ENCODE results near the gene KRTAP3-3. TPM values are rescaled to one million over a fixed set of nuclear protein-coding genes. Genes with fewer than 3 reads are reported as not detected.
A peak's percentile ranks its signal among the peaks of the same experiment; 100 is the strongest.
"Not testable (repeated sequence)": the region's sequence is repeated elsewhere in the genome, so short reads cannot be mapped to it uniquely, and the experiment has no call there.

KRTAP3-3 gene
- total and polyA plus RNA-seq, 2 of the 4 experiments (the other 2 are of a cell fraction) = not detected

DNA sequence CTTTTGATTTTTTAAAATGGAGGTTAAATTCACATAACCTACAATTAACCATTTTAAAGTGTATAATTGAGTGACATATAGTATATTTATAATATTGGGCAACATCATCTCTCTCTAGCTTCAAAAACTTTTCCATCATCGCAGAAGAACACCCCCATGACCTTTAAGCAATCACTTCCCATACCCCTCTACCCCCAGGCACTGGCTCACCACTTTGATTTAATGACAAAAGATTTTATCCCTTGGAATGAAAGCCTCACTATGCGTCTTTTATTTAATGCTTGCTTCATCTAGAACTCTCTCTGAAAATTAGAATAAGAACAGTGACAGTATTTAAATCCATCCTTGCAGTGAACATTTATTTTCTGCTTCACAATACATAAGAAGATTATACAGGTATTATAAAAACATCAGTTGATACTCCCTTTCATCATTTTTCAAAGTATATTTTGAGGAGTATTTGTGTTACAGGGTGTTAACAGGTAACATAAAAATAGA is 43.9 kb upstream of the KRTAP3-3 start:
- dilution Hi-C loops (cut with HindIII; ENCODE audit: low sequenced_read_pairs, unreplicated experiment) = no loop called here
- H2AK9ac ChIP-seq (replicated peaks; ENCODE audit: low read depth, low read length, poor library complexity) = no peak overlapping the region
- H3K9me3 ChIP-seq (ENCODE audit: control insufficient read depth, insufficient read depth, low read length) = no peaks in the 10 kb centered on the region
- no peaks in the 10 kb centered on the region for H3K36me3 ChIP-seq (ENCODE audit: control insufficient read depth, insufficient read depth, low read length)
- H3K18ac ChIP-seq (ENCODE audit: low read depth, low read length) = no peak overlapping the region
- WGBS, 2 experiments (ENCODE audit: extremely low coverage in 2 of 2, insufficient read length in 1 of 2) = no CpG with 5 or more reads among the region's 2 CpGs
- no peaks in the 10 kb centered on the region for H3K79me1 ChIP-seq (ENCODE audit: low read depth in 1 of 2, low read length in 2 of 2)
- H3K27me3 ChIP-seq (ENCODE audit: control insufficient read depth, insufficient read depth, low read length) = no peaks in the 10 kb centered on the region
- H2BK15ac ChIP-seq (ENCODE audit: low read depth, low read length) = no peak overlapping the region
- H3K4me3 ChIP-seq (ENCODE audit: insufficient read depth, low read depth, low read length) = no peak overlapping the region
- ChIA-PET CTCF (no interaction called here), POLR2A (ENCODE audit: unreplicated experiment) (no interaction called here)
- no peak overlapping the region for H3K56ac ChIP-seq (ENCODE audit: extremely low read depth, insufficient read depth, low read length)
- peaks cover 2% of the 10 kb centered on the region; the same call in 1 of the 2 replicates for H3K4me1 ChIP-seq (ENCODE audit: control insufficient read depth, insufficient read depth, low read length)
- DNase-seq (no peak), ATAC-seq (ENCODE audit: low read depth) (no peak)
- no TSS peak for BruUV-seq (replicated peaks)
- H3K14ac ChIP-seq (replicated peaks; ENCODE audit: low read depth, low read length) = no peak overlapping the region
- H2BK20ac ChIP-seq (ENCODE audit: low read depth, low read length) = no peak overlapping the region
- H3K23ac ChIP-seq (ENCODE audit: low read depth, low read length) = no peak overlapping the region
- intact Hi-C loops (cut with micrococcal nuclease) = no loop called here
- H3K4ac ChIP-seq (ENCODE audit: low read depth, low read length) = no peak overlapping the region
- H2BK120ac ChIP-seq (ENCODE audit: low read depth, low read length) = no peak overlapping the region
- TF ChIP-seq RAD21 (IDR thresholded peaks at IDR 0.05; ENCODE audit: low read length) = no peak
- no peak for TF ChIP-seq CHD1 (IDR thresholded peaks at IDR 0.05; ENCODE audit: low read depth, low read length)
- no peak for TF ChIP-seq RFX5 (IDR thresholded peaks at IDR 0.05; ENCODE audit: low read depth, low read length)
- in situ Hi-C loops (cut with MboI; ENCODE audit: low sequenced_read_pairs) = no loop called here
- H4K91ac ChIP-seq (ENCODE audit: insufficient read depth, low read depth, low read length) = no peak overlapping the region
- H2AFZ ChIP-seq (replicated peaks; ENCODE audit: low read length, poor library complexity) = no peak overlapping the region
- no peak overlapping the region for H4K5ac ChIP-seq (ENCODE audit: low read depth, low read length)
- H2AK5ac ChIP-seq (ENCODE audit: low read depth, low read length) = no peak overlapping the region
- no peak overlapping the region for H3K9ac ChIP-seq (ENCODE audit: low read depth, low read length)
- H3K4me2 ChIP-seq (ENCODE audit: low read depth, low read length) = no peak overlapping the region
- H4K20me1 ChIP-seq (ENCODE audit: insufficient read depth, low read length) = no peaks in the 10 kb centered on the region
- no peak overlapping the region for H2BK5ac ChIP-seq (ENCODE audit: low read depth, low read length, poor library complexity, severe bottlenecking)
- no peak overlapping the region for H4K8ac ChIP-seq (ENCODE audit: low read depth in 2 of 2, low read length in 2 of 2)
- no peak overlapping the region for H3K27ac ChIP-seq (ENCODE audit: insufficient read depth, low read length)
- H3K9me1 ChIP-seq (ENCODE audit: insufficient read depth, low read length) = 0 out of 2 replicates have a peak, but pooled peaks cover 2% of the 10 kb centered on the region

DNA sequence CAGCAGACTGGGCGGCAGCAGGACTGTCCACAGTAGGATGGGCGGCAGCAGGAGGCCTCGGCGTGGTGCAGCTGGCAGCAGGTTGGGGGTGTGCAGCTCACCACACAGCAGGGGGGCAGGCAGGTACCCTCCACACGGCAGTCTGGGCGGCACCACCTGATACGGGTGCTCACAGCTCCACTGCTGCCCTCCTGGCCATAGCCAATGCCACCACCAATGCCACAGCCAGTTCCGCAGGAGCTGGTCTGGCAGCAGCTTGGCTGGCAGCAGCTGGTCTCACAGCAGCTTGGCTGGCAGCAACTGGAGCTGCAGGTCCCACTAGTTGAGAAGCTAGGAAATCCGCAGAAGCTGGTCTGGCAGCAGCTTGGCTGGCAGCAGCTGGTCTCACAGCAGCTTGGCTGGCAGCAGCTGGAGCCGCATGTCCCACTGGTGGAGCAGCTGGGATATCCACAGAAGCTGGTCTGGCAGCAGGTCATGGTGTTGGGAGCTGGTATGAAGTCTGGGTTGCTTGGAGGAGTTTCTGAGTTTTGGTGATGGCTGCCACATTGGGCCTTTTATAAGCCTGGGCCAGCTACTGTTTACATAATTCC is 40.5 kb upstream of the KRTAP3-3 start, which contains the start of gene KRTAP1-3:
KRTAP1-3 (minus strand) TSS at position 529 of the 590 bp plus-strand sequence; CDS start at position 476, 53 bp downstream.
- H3K27me3 ChIP-seq (ENCODE audit: control insufficient read depth, insufficient read depth, low read length); H3K4me1 ChIP-seq (ENCODE audit: control insufficient read depth, insufficient read depth, low read length); DNase-seq; H3K27ac ChIP-seq (ENCODE audit: insufficient read depth, low read length); H2AFZ ChIP-seq (replicated peaks; ENCODE audit: low read length, poor library complexity); H3K79me1 ChIP-seq (ENCODE audit: low read depth in 1 of 2, low read length in 2 of 2); H2BK20ac ChIP-seq (ENCODE audit: low read depth, low read length); in situ Hi-C loops (cut with MboI; ENCODE audit: low sequenced_read_pairs); H3K56ac ChIP-seq (ENCODE audit: extremely low read depth, insufficient read depth, low read length); CTCF ChIA-PET; H2BK120ac ChIP-seq (ENCODE audit: low read depth, low read length); H4K20me1 ChIP-seq (ENCODE audit: insufficient read depth, low read length); H3K9me1 ChIP-seq (ENCODE audit: insufficient read depth, low read length); dilution Hi-C loops (cut with HindIII; ENCODE audit: low sequenced_read_pairs, unreplicated experiment); H3K4me2 ChIP-seq (ENCODE audit: low read depth, low read length); H2BK5ac ChIP-seq (ENCODE audit: low read depth, low read length, poor library complexity, severe bottlenecking); H2AK9ac ChIP-seq (replicated peaks; ENCODE audit: low read depth, low read length, poor library complexity); H4K91ac ChIP-seq (ENCODE audit: insufficient read depth, low read depth, low read length); H3K23ac ChIP-seq (ENCODE audit: low read depth, low read length); POLR2A ChIA-PET (ENCODE audit: unreplicated experiment); H3K14ac ChIP-seq (replicated peaks; ENCODE audit: low read depth, low read length); H3K4me3 ChIP-seq (ENCODE audit: insufficient read depth, low read depth, low read length); H4K8ac ChIP-seq (ENCODE audit: low read depth in 2 of 2, low read length in 2 of 2); H4K5ac ChIP-seq (ENCODE audit: low read depth, low read length); H3K9ac ChIP-seq (ENCODE audit: low read depth, low read length); H3K18ac ChIP-seq (ENCODE audit: low read depth, low read length); H3K36me3 ChIP-seq (ENCODE audit: control insufficient read depth, insufficient read depth, low read length); BruUV-seq (replicated peaks); H3K9me3 ChIP-seq (ENCODE audit: control insufficient read depth, insufficient read depth, low read length); H3K4ac ChIP-seq (ENCODE audit: low read depth, low read length); ATAC-seq (ENCODE audit: low read depth); H2AK5ac ChIP-seq (ENCODE audit: low read depth, low read length); intact Hi-C loops (cut with micrococcal nuclease): not testable (repeated sequence)
- 71% methylated on average over 1 of the region's 10 CpGs; no CpG with 5 or more reads in 1 of the 2 experiments for WGBS, 2 experiments (ENCODE audit: extremely low coverage in 2 of 2, insufficient read length in 1 of 2)
- 0 out of 3 replicates have a peak within 1 kb of the TSS, but pooled peaks have one; percentile 20 for H2BK15ac ChIP-seq (ENCODE audit: low read depth, low read length)
